OCI-M2 (cell line): ENCODE measurements around the gene RPAP2.
"Not testable (repeated sequence)": the region's sequence is repeated elsewhere in the genome, so short reads cannot be mapped to it uniquely, and the experiment has no call there.

Source experiments
- DNase-seq: peaks from one replicate; lab custom pipeline; 2025; ENCODE audit not compliant: unreplicated experiment; lab: John Stamatoyannopoulos, UW

RPAP2 gene

GRCh38 chr1:92298573-92299476, at the start of gene RPAP2, which contains the start of gene GLMN:
RPAP2 (plus strand) TSS chr1:92299059; CDS start chr1:92299074, 15 bp downstream.
GLMN (minus strand) TSS chr1:92298987; CDS start chr1:92297999, 988 bp downstream.
- DNase-seq = no peak

DNA sequence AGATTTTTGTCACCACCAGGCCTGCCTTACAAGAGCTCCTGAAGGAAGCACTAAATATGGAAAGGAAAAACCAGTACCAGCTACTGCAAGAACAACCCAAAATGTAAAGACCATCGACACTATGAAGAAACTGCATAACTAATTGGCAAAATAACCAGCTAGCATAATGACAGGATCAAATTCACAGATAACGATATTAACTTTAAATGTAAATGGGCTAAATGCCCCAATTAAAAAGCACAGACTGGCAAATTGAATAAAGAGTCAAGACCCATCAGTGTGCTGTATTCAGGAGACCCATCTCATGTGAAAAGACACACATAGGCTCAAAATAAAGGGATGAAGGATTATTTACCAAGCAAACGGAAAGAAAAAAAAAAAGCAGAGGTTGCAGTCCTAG, 44.1 kb upstream of the RPAP2 start:
- DNase-seq = not testable (repeated sequence)

GRCh38 chr1:92259350-92259749, 39.5 kb upstream of the RPAP2 start:
- DNase-seq = no peak

DNA sequence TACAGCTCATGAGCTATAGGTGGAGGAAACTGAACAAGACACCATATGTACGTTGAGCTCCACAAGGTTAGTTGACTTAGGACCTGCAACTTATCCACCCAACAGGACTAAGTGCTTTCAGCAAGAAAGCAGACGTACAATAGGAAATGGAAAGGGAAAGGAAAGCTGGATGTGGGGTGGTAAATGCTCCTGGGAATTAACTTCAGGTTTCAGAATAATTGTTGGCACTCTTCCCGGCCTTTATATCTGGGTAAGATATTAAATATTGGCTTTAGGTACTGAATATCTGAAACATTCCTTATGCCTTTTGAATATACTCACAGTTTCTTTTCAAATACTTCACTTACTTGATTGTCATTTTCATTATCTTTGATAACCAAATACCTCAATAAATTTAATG, 36.3 kb upstream of the RPAP2 start:
- no peak for DNase-seq

GRCh38 chr1:92273039-92273438, 25.8 kb upstream of the RPAP2 start:
- DNase-seq = no peak

- DNase-seq = no peak
Observed at GRCh38 chr1:92274939-92275338, 23.9 kb upstream of the RPAP2 start.

- DNase-seq = no peak
Observed at GRCh38 chr1:92276082-92276481, 22.8 kb upstream of the RPAP2 start.

- no peak for DNase-seq
Observed at GRCh38 chr1:92277105-92277723, 21.6 kb upstream of the RPAP2 start.

- DNase-seq = not testable (repeated sequence)
Observed at GRCh38 chr1:92279781-92280180, 19.1 kb upstream of the RPAP2 start.

DNA sequence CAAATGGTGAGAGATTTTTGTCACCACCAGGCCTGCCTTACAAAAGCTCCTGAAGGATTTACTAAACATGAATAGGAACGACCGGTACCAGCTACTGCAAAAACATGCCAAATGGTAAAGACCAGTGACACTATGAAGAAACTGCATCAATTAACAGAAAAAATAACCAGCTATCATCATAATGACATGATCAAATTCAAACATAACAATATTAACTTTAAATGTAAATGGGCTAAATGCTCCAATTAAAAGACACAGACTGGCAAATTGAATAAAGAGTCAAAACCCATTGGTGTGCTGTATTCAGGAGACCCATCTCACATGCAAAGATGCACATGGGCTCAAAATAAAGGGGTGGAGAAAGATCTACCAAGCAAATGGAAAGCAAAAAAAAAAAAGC, 17.4 kb upstream of the RPAP2 start:
- not testable (repeated sequence) for DNase-seq

GRCh38 chr1:92291372-92291999, 7.4 kb upstream of the RPAP2 start:
- no peak for DNase-seq

GRCh38 chr1:92298213-92298572, 666 bp upstream of the RPAP2 start:
- no peak for DNase-seq

DNA sequence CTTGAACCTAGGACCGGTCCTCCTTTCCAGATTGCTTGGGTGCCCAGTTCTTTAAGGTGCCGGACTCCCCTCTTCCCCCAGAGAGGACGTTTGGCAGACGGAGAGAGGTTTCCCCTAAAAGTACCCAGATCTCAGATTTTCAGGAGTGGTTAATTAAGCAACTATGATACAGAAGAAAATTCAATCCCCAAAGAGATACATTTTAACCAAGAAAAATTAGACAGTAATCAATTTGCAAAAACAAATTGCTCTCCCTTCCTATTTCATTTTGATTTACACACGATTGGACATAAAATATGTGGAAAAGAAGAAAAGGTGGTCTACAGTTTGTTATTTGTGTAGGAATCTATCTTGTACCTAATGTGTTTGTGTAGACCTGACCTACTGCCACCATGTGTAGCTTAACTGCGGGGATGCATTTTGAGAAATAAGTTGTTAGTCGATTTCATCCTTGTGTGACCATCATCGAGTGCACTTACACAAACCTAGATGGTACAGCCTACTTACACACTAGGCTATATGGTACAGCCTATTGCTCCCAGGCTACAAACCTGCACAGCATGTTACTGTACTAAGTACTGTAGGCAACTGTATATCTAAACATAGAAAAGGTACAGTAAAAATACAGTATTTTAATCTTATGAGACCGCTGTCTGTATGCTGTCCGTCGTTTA, 755 bp downstream of the RPAP2 start:
- DNase-seq = no peak

DNA sequence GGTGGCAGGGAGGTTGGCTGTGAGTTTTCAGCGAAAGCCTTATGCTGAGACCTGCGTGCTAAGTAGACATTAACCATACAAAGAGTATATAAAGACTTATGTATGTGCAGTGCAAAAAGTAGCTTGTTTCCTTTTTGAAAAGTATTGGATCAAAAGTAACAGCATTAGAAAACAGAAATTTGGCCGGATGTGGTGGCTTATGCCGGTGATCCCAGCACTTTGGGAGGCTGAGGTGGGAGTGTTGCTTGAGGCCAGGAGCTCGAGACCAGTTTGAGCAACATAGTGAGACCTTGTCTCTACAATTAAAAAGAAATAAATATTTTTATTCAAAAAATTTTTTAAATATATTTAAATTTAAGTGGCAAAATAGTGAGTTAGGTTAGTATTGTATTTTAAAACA, 2.2 kb downstream of the RPAP2 start:
- no peak for DNase-seq

DNA sequence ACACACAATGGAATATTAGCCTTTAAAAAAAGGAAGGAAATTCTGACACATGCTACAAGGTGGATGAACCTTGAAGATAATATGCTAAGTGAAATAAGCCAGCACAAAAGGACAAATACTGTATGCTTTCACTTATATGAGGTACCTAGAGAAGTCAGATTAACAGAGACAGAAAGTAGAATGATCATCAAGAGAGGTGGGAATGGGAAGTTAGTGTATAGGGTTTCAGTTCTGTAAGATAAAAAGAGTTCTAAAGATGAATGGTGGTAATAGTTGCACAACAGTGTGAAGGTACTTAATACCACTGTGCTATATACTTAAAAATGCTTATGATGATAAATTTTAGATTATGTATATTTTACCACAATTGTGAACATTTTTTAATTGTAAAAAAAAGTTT, 7.2 kb downstream of the RPAP2 start:
- no peak for DNase-seq

DNA sequence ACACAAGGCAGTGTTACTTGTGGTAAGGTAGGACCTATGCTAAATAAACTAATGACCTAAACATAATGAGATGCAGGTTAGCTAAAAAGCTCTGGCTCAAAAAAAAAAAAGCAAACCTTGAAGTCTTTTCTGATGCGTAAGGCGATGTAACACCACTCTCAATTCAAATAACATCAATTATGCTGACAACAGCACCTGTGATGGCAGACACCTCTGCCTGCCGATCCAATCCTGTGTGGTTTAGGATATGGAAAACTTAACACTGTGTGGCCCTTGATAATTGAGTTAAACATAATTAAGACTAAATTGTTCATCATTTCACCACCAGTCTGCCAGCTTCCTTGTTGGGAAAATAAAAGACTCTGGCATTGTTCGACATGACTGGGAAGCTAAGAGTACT, 9.1 kb downstream of the RPAP2 start:
- no peak for DNase-seq

DNA sequence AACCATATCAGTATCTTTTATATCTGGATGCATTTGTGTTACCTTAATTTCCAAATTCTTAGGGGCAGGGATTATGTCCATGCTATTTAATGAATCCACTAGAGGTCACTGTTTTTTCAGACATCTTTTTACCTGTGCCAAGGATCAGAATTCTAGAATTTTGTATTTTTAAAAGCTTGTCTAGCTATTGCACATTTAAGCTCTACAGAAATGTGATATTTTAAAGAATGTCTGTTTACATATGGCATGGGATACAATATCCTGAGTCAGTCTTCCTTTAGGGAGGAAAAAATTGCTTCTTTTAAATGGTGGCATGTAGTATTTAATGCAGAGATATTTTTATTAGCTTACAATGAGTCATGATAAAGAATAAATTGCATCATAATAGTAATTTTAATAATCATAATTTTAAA, 11.3 kb downstream of the RPAP2 start:
- DNase-seq = no peak

GRCh38 chr1:92314024-92314423, 15.2 kb downstream of the RPAP2 start:
- no peak for DNase-seq

DNA sequence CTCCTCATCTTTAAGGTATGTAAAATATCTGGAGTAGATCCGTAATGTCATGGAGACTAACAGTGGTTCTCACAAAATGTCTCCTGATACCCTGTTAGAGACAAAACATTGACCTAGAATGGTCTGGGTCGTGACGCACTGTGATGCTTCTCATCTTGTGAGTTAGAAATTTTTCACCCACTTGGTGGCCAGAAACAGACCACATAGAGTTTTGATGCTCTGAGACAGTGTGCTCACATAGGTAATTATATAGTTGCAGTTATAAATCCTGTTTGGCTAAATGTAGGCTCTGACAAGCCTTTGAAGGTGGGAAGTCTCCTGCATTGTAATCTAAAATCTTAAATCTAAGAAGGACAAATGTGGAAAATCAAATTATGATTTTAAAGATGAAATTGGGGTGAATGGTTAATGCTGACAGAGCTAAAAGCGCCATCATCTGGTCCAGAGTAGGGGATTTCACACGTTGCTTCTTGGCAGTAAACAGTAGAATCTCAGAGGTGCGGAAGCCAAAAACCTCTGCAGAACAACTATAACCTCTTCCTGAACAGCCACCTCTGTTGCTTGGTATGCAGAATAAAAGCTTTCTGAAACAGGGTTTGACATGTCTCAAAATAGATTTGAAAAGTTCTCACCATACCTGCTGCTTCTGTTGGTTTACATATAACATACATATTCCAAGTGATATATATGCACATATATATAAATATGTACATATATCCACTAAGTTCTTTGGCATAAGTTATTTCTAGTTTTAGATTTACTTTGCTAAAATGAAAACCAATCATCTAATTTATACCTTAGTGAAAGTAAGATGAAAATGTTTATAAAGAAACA, 17.1 kb downstream of the RPAP2 start:
- no peak for DNase-seq

GRCh38 chr1:92317836-92318493, 19.1 kb downstream of the RPAP2 start:
- no peak for DNase-seq
